Kidney epithelial cell (primary cell): ENCODE data around the gene GABRP. TPM values are rescaled to one million over a fixed set of nuclear protein-coding genes. Genes with fewer than 3 reads are reported as not detected.

Source experiments
- DNase-seq: peaks from one replicate; pipeline ENCODE4 v3.0.0-alpha.2; 2010; ENCODE audit warnings: low read depth
- H3K27me3 ChIP-seq: 2 replicates; pipeline ENCODE4 v1.6.0; 2011; ENCODE audit warnings: low read length; ENCODE audit not compliant: control insufficient read depth, insufficient read depth
- H3K36me3 ChIP-seq: 2 replicates; pipeline ENCODE4 v1.5.1; 2011; ENCODE audit warnings: low read length; ENCODE audit not compliant: control insufficient read depth, insufficient read depth
- H3K4me3 ChIP-seq: 2 replicates; pipeline ENCODE4 v1.5.1; 2011; ENCODE audit warnings: low read depth, mild to moderate bottlenecking, control low read depth, low read length
- total RNA-seq: library from RNA; depleted of rRNA; stranded (reverse); fragments of >200 nt; gene quantifications from 2 replicates; pipeline ENCODE4 v1.2.3, GENCODE V29; 2015
- TF ChIP-seq, protein P1 (sequence below): IDR thresholded peaks from 2 replicates; pipeline ENCODE4 v1.5.1; 2011; ENCODE audit warnings: mild to moderate bottlenecking, moderate library complexity, low read length, control low read depth, inconsistent platforms; ENCODE audit not compliant: insufficient read depth, poor library complexity, severe bottlenecking

The GABRP gene
- total RNA-seq, 1 donor from 2014 or later = 0.50 TPM

GRCh38 chr5:170746961-170747340 lies 36.6 kb upstream of the GABRP start:
- TF ChIP-seq, protein P1, sequence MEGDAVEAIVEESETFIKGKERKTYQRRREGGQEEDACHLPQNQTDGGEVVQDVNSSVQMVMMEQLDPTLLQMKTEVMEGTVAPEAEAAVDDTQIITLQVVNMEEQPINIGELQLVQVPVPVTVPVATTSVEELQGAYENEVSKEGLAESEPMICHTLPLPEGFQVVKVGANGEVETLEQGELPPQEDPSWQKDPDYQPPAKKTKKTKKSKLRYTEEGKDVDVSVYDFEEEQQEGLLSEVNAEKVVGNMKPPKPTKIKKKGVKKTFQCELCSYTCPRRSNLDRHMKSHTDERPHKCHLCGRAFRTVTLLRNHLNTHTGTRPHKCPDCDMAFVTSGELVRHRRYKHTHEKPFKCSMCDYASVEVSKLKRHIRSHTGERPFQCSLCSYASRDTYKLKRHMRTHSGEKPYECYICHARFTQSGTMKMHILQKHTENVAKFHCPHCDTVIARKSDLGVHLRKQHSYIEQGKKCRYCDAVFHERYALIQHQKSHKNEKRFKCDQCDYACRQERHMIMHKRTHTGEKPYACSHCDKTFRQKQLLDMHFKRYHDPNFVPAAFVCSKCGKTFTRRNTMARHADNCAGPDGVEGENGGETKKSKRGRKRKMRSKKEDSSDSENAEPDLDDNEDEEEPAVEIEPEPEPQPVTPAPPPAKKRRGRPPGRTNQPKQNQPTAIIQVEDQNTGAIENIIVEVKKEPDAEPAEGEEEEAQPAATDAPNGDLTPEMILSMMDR = no peak
- Histone ChIP-seq H3K36me3 (no peaks in the 10 kb centered on the region), H3K4me3 (no peak overlapping the region), H3K27me3 (peaks cover 22% of the 10 kb centered on the region)
- no peak for DNase-seq

- TF ChIP-seq, protein P1 = no peak
- DNase-seq = no peak
- Histone ChIP-seq H3K4me3 (no peak overlapping the region), H3K27me3 (peaks cover 22% of the 10 kb centered on the region), H3K36me3 (no peaks in the 10 kb centered on the region)
These were observed 36.2 kb upstream of the GABRP start for GRCh38 chr5:170747357-170747756.

- Histone ChIP-seq H3K36me3 (no peaks in the 10 kb centered on the region), H3K4me3 (no peak overlapping the region), H3K27me3 (peaks cover 22% of the 10 kb centered on the region)
- TF ChIP-seq, protein P1 = peak; percentile 38
- no peak for DNase-seq
These were observed 35.7 kb upstream of the GABRP start for GRCh38 chr5:170747851-170748250.

DNA sequence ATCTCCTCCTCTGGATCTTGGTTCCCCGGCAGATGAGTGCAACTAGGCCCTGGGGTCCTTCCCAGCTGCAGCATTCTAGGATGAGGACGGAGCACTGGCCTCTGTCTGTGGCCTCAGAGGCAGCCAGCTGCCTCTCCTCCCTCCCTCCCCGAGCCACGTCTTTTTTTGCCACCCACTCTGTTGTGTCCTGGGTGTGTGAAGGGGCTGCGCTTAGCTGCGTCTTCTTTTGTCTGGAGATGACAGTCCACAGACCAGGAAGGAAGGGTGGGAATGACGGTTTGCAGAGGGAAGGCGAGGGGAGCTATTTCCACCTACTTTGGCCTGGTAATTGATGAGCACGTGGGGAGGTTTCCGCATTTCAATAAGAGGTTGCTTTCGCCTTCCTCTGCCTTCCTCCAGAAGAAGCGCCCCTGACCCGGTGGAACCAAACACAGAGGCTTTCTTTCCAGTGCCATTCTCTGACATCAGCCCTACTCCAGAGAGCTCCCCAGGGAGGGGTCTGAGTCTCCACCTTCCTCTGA lies 34.5 kb upstream of the GABRP start:
- H3K36me3 ChIP-seq = no peaks in the 10 kb centered on the region
- H3K4me3 ChIP-seq = no peak overlapping the region
- DNase-seq = no peak
- TF ChIP-seq, protein P1 = no peak
- H3K27me3 ChIP-seq = peaks cover 20% of the 10 kb centered on the region

GRCh38 chr5:170749911-170750431 lies 33.6 kb upstream of the GABRP start:
- TF ChIP-seq, protein P1 = no peak
- Histone ChIP-seq H3K4me3 (no peak overlapping the region), H3K27me3 (peaks cover 16% of the 10 kb centered on the region), H3K36me3 (no peaks in the 10 kb centered on the region)
- no peak for DNase-seq

- Histone ChIP-seq H3K4me3 (no peak overlapping the region), H3K27me3 (peaks cover 14% of the 10 kb centered on the region), H3K36me3 (no peaks in the 10 kb centered on the region)
- TF ChIP-seq, protein P1 = no peak
- no peak for DNase-seq
These were observed 32.7 kb upstream of the GABRP start for GRCh38 chr5:170750791-170751190.
